ENCODE measurements around the gene ZNF862. TPM values are rescaled to one million over a fixed set of nuclear protein-coding genes. Genes with fewer than 3 reads are reported as not detected.

Gene ZNF862
- total and polyA plus RNA-seq, 2 experiments from 2014 or later: 8.9 to 22.6 TPM

GRCh38 chr7:149815121-149815520 lies 23.1 kb upstream of the ZNF862 start:
- Histone ChIP-seq H3K36me3 (no peaks in the 10 kb centered on the region), H3K9me3 (ENCODE audit: low read depth) (no peaks in the 10 kb centered on the region), H3K27me3 (no peaks in the 10 kb centered on the region), H3K4me1 (ENCODE audit: low read depth) (no peaks in the 10 kb centered on the region), H3K27ac (no peak overlapping the region), H3K4me3 (no peak overlapping the region)
- no peak for TF ChIP-seq CTCF (IDR thresholded peaks at IDR 0.05; ENCODE audit: low read depth, low read length)
- DNase-seq (ENCODE audit: low read depth in 1 of 2, low spot score in 1 of 2): no peak

- TF ChIP-seq CTCF (IDR thresholded peaks at IDR 0.05; ENCODE audit: low read depth, low read length): no peak
- H3K4me1 ChIP-seq (ENCODE audit: low read depth): no peaks in the 10 kb centered on the region
- H3K9me3 ChIP-seq (ENCODE audit: low read depth): no peaks in the 10 kb centered on the region
- no peaks in the 10 kb centered on the region for H3K36me3 ChIP-seq
- H3K4me3 ChIP-seq: no peak overlapping the region
- no peak for DNase-seq (ENCODE audit: low read depth in 1 of 2, low spot score in 1 of 2)
- H3K27ac ChIP-seq: no peak overlapping the region
- no peaks in the 10 kb centered on the region for H3K27me3 ChIP-seq
These were observed 22.4 kb upstream of the ZNF862 start for GRCh38 chr7:149815661-149816266.

GRCh38 chr7:149816267-149816751 lies 21.9 kb upstream of the ZNF862 start:
- Histone ChIP-seq H3K27me3 (no peaks in the 10 kb centered on the region), H3K4me3 (no peak overlapping the region), H3K4me1 (ENCODE audit: low read depth) (no peaks in the 10 kb centered on the region), H3K27ac (no peak overlapping the region), H3K36me3 (no peaks in the 10 kb centered on the region), H3K9me3 (ENCODE audit: low read depth) (no peaks in the 10 kb centered on the region)
- no peak for DNase-seq (ENCODE audit: low read depth in 1 of 2, low spot score in 1 of 2)
- no peak for TF ChIP-seq CTCF (IDR thresholded peaks at IDR 0.05; ENCODE audit: low read depth, low read length)

GRCh38 chr7:149816794-149817193 lies 21.4 kb upstream of the ZNF862 start:
- Histone ChIP-seq H3K9me3 (ENCODE audit: low read depth) (no peaks in the 10 kb centered on the region), H3K27ac (no peak overlapping the region), H3K27me3 (no peaks in the 10 kb centered on the region), H3K4me1 (ENCODE audit: low read depth) (no peaks in the 10 kb centered on the region), H3K36me3 (no peaks in the 10 kb centered on the region), H3K4me3 (no peak overlapping the region)
- DNase-seq (ENCODE audit: low read depth in 1 of 2, low spot score in 1 of 2): no peak
- no peak for TF ChIP-seq CTCF (IDR thresholded peaks at IDR 0.05; ENCODE audit: low read depth, low read length)

GRCh38 chr7:149817301-149817771 lies 20.8 kb upstream of the ZNF862 start:
- no peak for DNase-seq (ENCODE audit: low read depth in 1 of 2, low spot score in 1 of 2)
- Histone ChIP-seq H3K4me1 (ENCODE audit: low read depth) (no peaks in the 10 kb centered on the region), H3K27me3 (no peaks in the 10 kb centered on the region), H3K36me3 (no peaks in the 10 kb centered on the region), H3K27ac (no peak overlapping the region), H3K4me3 (no peak overlapping the region), H3K9me3 (ENCODE audit: low read depth) (no peaks in the 10 kb centered on the region)
- TF ChIP-seq CTCF (IDR thresholded peaks at IDR 0.05; ENCODE audit: low read depth, low read length): no peak

All from cardiac muscle cell (in vitro differentiated cells and primary cell).